Esophagus muscularis mucosa (tissue), 4 donors: ENCODE results near the gene ADAMTS16. TPM values are rescaled to one million over a fixed set of nuclear protein-coding genes. Genes with fewer than 3 reads are reported as not detected.

ENCODE experiments used
- DNase-seq: peaks from one replicate; pipeline ENCODE4 v3.0.0-alpha.2; 2017; ENCODE audit errors: extremely low spot score
- H3K27ac ChIP-seq, 4 donors: fragments of 200-600 bp; sonication (generic); replicated peaks in 1 of 4; 1 replicate in 3 of 4; 2 replicates in 1 of 4; pipeline ENCODE4 v1.5.1; 2016 to 2019; ENCODE audit warnings: mild to moderate bottlenecking in 1 of 4
- H3K27me3 ChIP-seq, 4 donors: fragments of 200-600 bp; sonication (generic); one replicate each; pipeline versions ENCODE4 v1.5.1 to v1.6.0; 2016 to 2019
- H3K36me3 ChIP-seq, 4 donors: fragments of 200-600 bp; sonication (generic); one replicate each; pipeline ENCODE4 v1.5.1; 2016 to 2019
- H3K4me1 ChIP-seq, 4 donors: fragments of 200-600 bp; sonication (generic); one replicate each; pipeline ENCODE4 v1.5.1; 2016 to 2019
- H3K4me3 ChIP-seq, 4 donors: fragments of 200-600 bp; sonication (generic); 1 replicate in 2 of 4; 2 replicates in 2 of 4; pipeline ENCODE4 v1.5.1; 2016 to 2019; ENCODE audit warnings: mild to moderate bottlenecking in 4 of 4, moderate library complexity in 1 of 4
- H3K9me3 ChIP-seq, 4 donors: fragments of 200-600 bp; sonication (generic); 1 replicate in 3 of 4; 2 replicates in 1 of 4; pipeline ENCODE4 v1.5.1; 2016 to 2019
- EP300 ChIP-seq: sonication (generic); formaldehyde crosslinking; IDR thresholded peaks from one replicate; pipeline ENCODE4 v1.6.1; 2017; ENCODE audit warnings: antibody characterized with exemption
- POLR2A ChIP-seq: fragments of 450-650 bp; IDR thresholded peaks from one replicate; pipeline ENCODE4 v1.6.1; 2017; ENCODE audit warnings: antibody characterized with exemption, moderate library complexity, mild to moderate bottlenecking, low read depth
- POLR2AphosphoS5 ChIP-seq, 2 donors: sonication (generic); formaldehyde crosslinking; IDR thresholded peaks; one replicate each; pipeline ENCODE4 v1.6.1; 2017; ENCODE audit warnings: antibody characterized with exemption in 2 of 2
- WGBS: methylation state at CpG from one replicate; pipeline ENCODE4 v1.1.5; 2018; 5-methylcytosine and 5-hydroxymethylcytosine counted together
- intact Hi-C: fragments of 100-400 bp; cut with DNase I; formaldehyde crosslinking; loops from one replicate; pipeline ENCODE4 v1.15.1; 2023
- total RNA-seq, 4 donors: library from RNA; depleted of rRNA; stranded (reverse); fragments of >200 nt; gene quantifications; one replicate each; pipeline versions ENCODE4 v1.1.0 to v1.2.1, GENCODE V29; 2016
- TF ChIP-seq, protein P1 (sequence below), 3 experiments: fragments of 200-600 bp in 2 of 3; fragments of 450-650 bp in 1 of 3; sonication (generic) in 2 of 3; IDR thresholded peaks; one replicate each; pipeline ENCODE4 v1.5.1; 2017 to 2019; ENCODE audit warnings: antibody characterized with exemption in 3 of 3, mild to moderate bottlenecking in 2 of 3, moderate library complexity in 1 of 3

ADAMTS16 gene
- total RNA-seq, 4 donors from 2014 or later, result 0.42 to 1.1 (median 0.50) TPM; not detected in 1

DNA sequence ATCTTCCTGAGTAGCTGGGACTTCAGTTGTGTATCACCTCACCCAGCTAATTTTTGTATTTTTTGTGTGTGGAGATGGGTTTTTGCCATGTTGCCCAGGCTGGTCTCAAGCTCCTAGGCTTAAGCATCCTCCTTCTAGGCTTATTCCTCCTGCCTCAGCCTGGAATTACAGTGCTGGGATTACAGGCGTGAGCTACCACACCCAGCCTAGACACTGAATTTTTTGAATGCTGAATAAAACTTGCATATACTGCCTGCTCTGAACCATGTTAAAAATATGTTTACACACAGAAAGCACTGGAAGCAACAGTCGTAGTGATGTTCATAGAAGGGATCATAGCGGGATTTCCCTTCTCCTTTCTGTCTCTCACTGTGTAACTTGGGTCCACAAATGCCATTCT is 161.0 kb downstream of the ADAMTS16 start:
- H3K27me3 ChIP-seq, result no peaks in the 10 kb centered on the region
- H3K9me3 ChIP-seq, result peaks cover 0 to 8% (median 3%) of the 10 kb centered on the region in 4 donors
- no peak for DNase-seq
- no peaks in the 10 kb centered on the region for H3K4me1 ChIP-seq
- no peak overlapping the region for H3K27ac ChIP-seq
- intact Hi-C loops, result no loop called here
- WGBS, result 51% methylated on average over 3 of the region's 3 CpGs
- no peak for TF ChIP-seq POLR2AphosphoS5 (IDR thresholded peaks at IDR 0.05)
- H3K36me3 ChIP-seq, result no peaks in the 10 kb centered on the region
- H3K4me3 ChIP-seq, result no peak overlapping the region

DNA sequence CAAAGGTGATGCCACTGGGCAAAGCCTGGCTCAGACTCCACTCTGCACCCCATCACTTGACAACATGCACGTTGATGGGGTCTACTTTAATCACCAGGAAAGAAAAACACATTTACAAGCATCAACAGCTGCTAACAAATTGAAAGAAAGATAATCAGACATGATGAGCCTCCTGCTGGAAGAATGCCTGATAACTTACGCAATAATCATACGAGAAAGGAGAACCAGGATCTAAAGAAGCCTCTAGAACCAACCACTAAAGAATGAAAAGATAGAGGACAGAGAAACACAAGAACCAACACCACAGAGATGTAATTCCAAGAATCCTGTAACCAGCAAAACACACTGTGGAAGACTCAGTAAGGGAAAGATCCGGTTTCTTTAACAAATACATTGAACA is 162.1 kb downstream of the ADAMTS16 start:
- H3K27me3 ChIP-seq, result no peaks in the 10 kb centered on the region
- no peak overlapping the region for H3K27ac ChIP-seq
- H3K4me3 ChIP-seq, result no peak overlapping the region
- DNase-seq, result no peak
- no peaks in the 10 kb centered on the region for H3K4me1 ChIP-seq
- peaks cover 0 to 8% (median 3%) of the 10 kb centered on the region in 4 donors for H3K9me3 ChIP-seq
- WGBS, result 84% methylated on average over 4 of the region's 4 CpGs
- H3K36me3 ChIP-seq, result no peaks in the 10 kb centered on the region
- intact Hi-C loops, result no loop called here
- TF ChIP-seq EP300 (no peak), POLR2AphosphoS5 (IDR thresholded peaks at IDR 0.05) (no peak), POLR2A (no peak)
- TF ChIP-seq, protein P1, sequence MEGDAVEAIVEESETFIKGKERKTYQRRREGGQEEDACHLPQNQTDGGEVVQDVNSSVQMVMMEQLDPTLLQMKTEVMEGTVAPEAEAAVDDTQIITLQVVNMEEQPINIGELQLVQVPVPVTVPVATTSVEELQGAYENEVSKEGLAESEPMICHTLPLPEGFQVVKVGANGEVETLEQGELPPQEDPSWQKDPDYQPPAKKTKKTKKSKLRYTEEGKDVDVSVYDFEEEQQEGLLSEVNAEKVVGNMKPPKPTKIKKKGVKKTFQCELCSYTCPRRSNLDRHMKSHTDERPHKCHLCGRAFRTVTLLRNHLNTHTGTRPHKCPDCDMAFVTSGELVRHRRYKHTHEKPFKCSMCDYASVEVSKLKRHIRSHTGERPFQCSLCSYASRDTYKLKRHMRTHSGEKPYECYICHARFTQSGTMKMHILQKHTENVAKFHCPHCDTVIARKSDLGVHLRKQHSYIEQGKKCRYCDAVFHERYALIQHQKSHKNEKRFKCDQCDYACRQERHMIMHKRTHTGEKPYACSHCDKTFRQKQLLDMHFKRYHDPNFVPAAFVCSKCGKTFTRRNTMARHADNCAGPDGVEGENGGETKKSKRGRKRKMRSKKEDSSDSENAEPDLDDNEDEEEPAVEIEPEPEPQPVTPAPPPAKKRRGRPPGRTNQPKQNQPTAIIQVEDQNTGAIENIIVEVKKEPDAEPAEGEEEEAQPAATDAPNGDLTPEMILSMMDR (IDR thresholded peaks at IDR 0.05), result no peak

DNA sequence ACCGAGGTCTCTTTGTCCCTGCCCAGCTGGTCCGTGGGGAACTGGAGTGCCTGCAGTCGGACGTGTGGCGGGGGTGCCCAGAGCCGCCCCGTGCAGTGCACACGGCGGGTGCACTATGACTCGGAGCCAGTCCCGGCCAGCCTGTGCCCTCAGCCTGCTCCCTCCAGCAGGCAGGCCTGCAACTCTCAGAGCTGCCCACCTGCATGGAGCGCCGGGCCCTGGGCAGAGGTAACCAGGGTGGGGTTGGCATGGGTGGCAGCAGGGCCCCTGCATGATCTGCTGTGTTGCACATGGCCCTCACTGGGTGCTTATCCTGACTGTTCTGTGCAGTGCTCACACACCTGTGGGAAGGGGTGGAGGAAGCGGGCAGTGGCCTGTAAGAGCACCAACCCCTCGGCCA is 163.1 kb downstream of the ADAMTS16 start:
- H3K9me3 ChIP-seq, result peaks cover 0 to 8% (median 3%) of the 10 kb centered on the region in 4 donors
- DNase-seq, result no peak
- TF ChIP-seq POLR2AphosphoS5 (IDR thresholded peaks at IDR 0.05) (no peak), POLR2A (no peak), EP300 (no peak)
- TF ChIP-seq, protein P1 (IDR thresholded peaks at IDR 0.05), result no peak
- H3K27ac ChIP-seq, result no peak overlapping the region
- no peak overlapping the region for H3K4me3 ChIP-seq
- H3K4me1 ChIP-seq, result no peaks in the 10 kb centered on the region
- H3K27me3 ChIP-seq, result peaks cover 0 to 4% (median 0%) of the 10 kb centered on the region in 4 donors
- no peaks in the 10 kb centered on the region for H3K36me3 ChIP-seq
- 80% methylated on average over 2 of the region's 15 CpGs for WGBS
- intact Hi-C loops, result no loop called here

DNA sequence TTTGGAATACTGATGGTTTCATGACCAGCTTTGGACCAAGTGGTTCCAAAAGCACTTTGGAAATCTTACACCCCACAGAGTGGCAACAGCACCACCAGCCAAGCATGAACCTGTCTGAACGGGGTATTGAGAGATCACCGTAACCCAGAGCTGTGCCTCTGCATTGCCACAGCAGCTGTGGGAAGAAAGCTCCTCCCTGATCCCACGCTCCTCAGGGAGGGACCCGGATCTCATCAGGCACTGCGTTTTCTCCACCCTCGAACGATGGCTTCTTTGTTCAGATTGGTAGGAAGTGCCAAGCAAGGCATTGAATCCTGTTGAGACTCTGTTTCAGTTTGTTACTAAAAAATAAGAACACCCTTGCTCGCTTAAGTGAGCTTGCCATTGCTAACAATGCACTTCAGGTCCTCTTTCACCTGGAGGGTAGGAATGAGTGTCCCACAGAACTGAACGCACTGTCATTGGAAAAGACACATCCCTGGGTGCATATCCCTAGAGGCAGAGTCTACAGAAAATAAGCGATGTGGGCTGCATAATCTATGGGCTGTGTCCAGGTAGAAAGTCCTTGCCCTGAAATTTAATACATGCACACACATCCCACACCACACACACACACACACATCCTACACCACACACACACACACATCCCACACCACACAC is 164.4 kb downstream of the ADAMTS16 start:
- peaks cover 0 to 7% (median 0%) of the 10 kb centered on the region in 4 donors for H3K27me3 ChIP-seq
- H3K9me3 ChIP-seq, result peaks cover 0 to 8% (median 3%) of the 10 kb centered on the region in 4 donors
- no peak overlapping the region for H3K27ac ChIP-seq
- H3K36me3 ChIP-seq, result no peaks in the 10 kb centered on the region
- H3K4me1 ChIP-seq, result no peaks in the 10 kb centered on the region
- no peak for DNase-seq
- TF ChIP-seq POLR2A (no peak), EP300 (no peak)
- TF ChIP-seq, protein P1 (IDR thresholded peaks at IDR 0.05), result no peak
- H3K4me3 ChIP-seq, result no peak overlapping the region
- 78% methylated on average over 7 of the region's 10 CpGs for WGBS
- intact Hi-C loops, result no loop called here

DNA sequence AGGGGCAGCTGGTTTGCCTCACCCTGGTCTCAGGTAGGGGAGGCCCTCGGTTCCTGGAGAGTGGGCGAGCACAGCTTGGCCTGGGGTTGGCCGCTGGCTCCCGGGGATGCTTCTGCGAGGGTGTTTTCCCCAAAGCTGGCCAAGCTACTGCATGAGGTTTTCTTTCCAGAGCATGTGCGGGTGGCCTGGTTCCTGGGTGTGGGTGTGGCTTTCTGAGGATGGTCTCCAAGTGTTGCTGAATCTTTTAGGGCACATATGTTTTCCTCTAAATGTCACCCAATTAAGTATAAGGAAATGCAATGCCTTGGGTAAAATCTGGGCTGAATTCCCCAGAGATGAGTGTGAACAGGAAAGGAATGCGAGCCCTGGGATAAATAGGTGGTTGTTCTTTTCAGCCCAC is 166.6 kb downstream of the ADAMTS16 start:
- peaks cover 0 to 5% (median 2%) of the 10 kb centered on the region in 4 donors for H3K9me3 ChIP-seq
- no peaks in the 10 kb centered on the region for H3K4me1 ChIP-seq
- intact Hi-C loops, result no loop called here
- H3K27ac ChIP-seq, result no peak overlapping the region
- H3K4me3 ChIP-seq, result no peak overlapping the region
- 44% methylated on average over 7 of the region's 7 CpGs for WGBS
- no peaks in the 10 kb centered on the region for H3K36me3 ChIP-seq
- no peak for DNase-seq
- H3K27me3 ChIP-seq, result peaks cover 0 to 7% (median 0%) of the 10 kb centered on the region in 4 donors
- no peak for TF ChIP-seq EP300

DNA sequence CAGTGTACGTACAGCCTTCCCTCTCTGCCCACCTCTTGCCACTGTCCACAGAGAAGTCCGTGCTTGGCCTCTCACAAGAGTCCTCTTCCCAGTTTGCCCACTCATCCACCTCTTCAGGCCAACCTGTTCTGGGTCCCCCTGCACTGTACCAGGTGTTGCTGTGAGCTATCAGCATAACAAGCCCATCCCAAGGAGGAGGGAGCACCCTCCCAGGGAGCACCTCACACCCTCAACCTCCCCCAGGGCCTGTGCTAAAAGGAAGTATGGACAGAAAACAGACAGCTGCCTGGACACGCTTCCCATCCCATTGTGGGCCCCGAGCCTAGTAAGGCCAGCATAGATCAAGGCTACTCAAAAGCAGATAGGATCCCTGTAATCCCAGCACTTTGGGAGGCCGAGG is 168.2 kb downstream of the ADAMTS16 start:
- Histone ChIP-seq H3K27me3 (peaks cover 0 to 7% (median 0%) of the 10 kb centered on the region in 4 donors), H3K4me3 (no peak overlapping the region), H3K36me3 (no peaks in the 10 kb centered on the region), H3K27ac (no peak overlapping the region), H3K4me1 (no peaks in the 10 kb centered on the region), H3K9me3 (no peaks in the 10 kb centered on the region)
- no peak for DNase-seq
- TF ChIP-seq POLR2A (no peak), POLR2AphosphoS5 (IDR thresholded peaks at IDR 0.05) (no peak), EP300 (no peak)
- TF ChIP-seq, protein P1 (IDR thresholded peaks at IDR 0.05), result no peak
- intact Hi-C loops, result no loop called here
- 88% methylated on average over 5 of the region's 5 CpGs for WGBS
